Measurements from ENCODE around the gene CLK2.
"Not testable (repeated sequence)": the region's sequence is repeated elsewhere in the genome, so short reads cannot be mapped to it uniquely, and the experiment has no call there.

Gene CLK2

DNA sequence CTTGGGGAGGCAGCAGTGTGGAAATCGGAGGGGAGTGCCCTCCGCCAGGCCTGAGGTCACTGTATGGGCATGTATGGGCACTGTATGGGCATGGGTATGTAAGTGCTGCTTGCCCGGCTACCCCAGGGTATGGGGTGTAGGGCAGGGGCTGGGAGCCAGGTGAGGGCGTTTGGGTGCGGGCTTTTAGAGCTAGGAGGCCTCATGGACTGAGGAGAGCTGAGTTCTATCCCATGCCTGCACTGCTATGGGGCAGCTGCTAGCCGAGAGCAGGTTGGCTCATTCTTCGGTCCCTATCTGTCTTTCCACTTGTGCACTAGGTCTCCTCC, 22.6 kb upstream of the CLK2 start:
- FAIRE-seq, result no peak

DNA sequence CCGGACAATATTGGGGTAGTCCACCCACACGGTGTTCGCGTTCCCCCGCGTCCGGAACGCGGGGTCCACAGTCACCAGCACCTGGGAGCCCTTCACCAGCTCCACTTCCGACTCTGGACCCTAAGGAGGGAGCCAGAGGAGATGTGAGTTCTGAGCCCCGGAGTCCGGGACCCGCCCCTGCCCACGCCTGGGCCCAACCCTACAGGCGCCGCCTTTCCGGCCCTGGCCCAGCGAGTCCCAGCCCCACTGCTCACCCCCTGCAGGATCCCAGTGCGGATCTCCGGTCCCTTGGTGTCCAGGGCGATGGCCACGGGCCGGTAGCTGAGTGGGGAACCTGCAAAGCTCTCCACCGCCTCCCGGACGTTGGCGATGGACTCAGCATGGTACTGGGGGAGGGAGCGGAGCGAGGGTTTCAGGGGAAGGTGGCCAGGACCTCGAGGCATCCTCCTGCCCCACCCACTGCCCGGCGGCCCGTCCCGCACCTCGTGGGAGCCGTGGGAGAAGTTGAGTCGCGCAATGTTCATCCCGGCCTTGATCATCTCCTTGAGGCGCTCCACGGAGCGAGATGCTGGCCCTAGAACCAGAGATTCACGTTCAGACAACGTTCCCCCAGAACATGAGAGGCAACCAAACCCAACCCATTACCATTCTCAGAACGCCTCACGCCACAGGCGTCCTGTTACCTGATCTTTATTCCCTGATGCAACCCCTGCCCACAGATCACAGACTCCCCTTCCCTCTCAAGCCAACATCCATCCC, 22.1 kb upstream of the CLK2 start:
- FAIRE-seq, result no peak

DNA sequence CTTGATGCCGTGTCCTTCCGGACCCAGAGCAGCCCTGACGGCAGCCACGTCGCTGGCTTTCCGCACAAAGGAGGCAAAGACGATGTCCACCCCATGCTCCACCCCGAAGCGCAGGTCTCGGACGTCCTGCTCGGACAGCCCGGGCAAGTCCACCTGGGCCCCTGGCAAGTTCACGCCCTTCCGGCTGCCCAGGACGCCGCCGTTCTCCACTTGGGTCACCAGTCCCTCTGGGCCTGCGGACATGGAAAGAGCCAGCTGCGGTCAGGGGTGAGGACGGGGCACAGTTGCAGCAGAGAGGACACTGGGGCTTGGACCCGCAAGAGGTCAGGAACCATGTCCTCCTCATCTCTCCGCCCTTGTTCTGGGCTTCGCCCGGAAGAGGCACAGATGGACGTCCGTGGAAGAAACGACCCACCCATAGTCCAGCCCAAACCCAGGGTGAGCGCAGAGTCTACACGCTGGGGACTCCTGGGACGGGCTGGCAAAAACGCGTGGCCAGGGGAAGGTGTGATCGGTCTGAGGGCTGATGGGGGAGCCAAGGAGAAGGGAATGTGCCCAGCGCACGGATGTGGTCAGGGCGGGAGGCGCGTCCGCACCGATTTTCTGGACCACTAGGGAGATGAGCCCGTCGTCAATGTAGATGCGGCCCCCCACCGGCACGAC, 21.3 kb upstream of the CLK2 start:
- FAIRE-seq, result no peak

- no peak for FAIRE-seq
These were observed 19.9 kb upstream of the CLK2 start for GRCh38 chr1:155293086-155293749.

- not testable (repeated sequence) for FAIRE-seq
These were observed 17.7 kb upstream of the CLK2 start for GRCh38 chr1:155291006-155291405.

DNA sequence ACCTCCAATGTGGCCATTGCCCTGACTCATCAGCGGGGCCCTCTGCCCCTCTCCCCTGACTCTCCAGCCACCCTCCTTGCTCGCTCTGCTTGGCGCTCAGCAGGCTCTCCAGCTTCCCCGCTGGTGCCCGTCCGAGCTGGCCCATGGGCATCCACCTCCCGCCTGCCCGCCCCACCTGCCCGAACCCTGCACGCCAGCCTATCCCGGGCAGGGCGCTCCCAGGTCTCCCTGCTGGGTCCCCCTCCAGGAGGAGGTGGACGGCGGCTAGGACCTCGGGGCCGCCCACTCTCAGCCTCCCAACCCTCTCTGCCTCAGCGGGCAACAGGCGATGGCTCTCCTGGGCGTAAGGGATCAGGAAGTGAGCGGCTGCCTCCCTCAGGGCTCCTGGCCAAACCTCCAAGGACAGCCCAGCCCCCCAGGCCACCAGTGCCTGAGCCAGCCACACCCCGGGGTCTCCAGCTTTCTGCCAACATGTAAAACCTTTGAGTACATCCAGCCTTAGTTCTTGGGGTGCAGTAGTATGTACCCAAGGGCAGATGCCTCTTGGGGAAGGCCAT, 14.8 kb upstream of the CLK2 start:
- FAIRE-seq, result no peak

- FAIRE-seq, result no peak
These were observed 13.2 kb upstream of the CLK2 start for GRCh38 chr1:155286544-155286943.

DNA sequence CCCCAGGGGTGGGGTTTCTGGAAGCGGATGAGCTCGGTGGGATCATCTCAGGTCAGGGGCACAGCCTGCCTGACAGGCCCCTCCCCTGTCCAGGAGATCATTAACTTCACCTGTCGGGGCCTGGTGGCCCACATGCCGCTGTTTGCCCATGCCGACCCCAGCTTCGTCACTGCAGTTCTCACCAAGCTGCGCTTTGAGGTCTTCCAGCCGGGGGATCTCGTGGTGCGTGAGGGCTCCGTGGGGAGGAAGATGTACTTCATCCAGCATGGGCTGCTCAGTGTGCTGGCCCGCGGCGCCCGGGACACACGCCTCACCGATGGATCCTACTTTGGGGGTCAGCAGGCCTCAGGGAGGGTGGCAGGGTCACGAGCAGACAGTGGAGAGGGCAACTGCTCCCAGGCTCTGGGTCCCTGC, 12.3 kb upstream of the CLK2 start:
- FAIRE-seq, result no peak

GRCh38 chr1:155285063-155285462, 11.8 kb upstream of the CLK2 start:
- no peak for FAIRE-seq

- no peak for FAIRE-seq
These were observed 11.2 kb upstream of the CLK2 start for GRCh38 chr1:155284476-155284875.

DNA sequence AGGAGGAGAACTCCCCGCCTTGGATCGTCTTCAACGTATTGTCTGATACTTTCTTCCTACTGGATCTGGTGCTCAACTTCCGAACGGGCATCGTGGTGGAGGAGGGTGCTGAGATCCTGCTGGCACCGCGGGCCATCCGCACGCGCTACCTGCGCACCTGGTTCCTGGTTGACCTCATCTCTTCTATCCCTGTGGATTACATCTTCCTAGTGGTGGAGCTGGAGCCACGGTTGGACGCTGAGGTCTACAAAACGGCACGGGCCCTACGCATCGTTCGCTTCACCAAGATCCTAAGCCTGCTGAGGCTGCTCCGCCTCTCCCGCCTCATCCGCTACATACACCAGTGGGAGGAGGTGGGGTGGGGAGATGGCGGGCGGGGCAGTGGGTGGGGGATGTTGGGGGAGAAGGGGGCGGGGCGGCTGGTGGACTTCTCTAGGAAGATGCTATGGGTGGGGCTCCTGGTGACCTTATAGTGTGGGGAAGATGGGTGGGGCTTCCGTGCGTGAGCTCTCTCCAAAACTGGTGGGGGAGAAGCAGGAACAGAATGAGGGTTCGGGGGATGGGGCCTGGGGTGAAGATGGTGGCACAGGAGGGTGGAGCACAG, 9.3 kb upstream of the CLK2 start:
- FAIRE-seq, result no peak

DNA sequence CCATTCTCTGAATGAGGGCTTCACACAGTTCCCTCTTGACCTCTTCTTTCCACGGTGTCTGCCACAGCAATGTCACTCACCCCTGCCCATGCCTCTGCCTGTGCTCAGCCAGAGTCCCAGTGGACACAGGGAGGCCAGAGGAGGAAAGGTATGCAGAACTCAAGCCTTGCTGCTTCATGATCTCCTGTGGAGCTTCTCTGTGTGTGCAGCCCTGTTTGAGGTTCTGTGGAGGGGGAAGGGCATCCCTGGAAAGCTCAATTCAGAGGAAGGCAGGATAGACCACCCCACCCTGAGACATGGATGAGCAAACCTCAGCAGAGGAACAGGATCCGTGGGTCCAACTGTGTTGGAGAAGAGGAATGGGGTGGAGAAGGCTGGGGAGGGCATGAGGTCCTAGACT, 6.0 kb upstream of the CLK2 start:
- FAIRE-seq, result no peak

GRCh38 chr1:155278689-155279160, 5.4 kb upstream of the CLK2 start:
- FAIRE-seq, result no peak

GRCh38 chr1:155277902-155278688, 4.8 kb upstream of the CLK2 start:
- FAIRE-seq, result no peak

DNA sequence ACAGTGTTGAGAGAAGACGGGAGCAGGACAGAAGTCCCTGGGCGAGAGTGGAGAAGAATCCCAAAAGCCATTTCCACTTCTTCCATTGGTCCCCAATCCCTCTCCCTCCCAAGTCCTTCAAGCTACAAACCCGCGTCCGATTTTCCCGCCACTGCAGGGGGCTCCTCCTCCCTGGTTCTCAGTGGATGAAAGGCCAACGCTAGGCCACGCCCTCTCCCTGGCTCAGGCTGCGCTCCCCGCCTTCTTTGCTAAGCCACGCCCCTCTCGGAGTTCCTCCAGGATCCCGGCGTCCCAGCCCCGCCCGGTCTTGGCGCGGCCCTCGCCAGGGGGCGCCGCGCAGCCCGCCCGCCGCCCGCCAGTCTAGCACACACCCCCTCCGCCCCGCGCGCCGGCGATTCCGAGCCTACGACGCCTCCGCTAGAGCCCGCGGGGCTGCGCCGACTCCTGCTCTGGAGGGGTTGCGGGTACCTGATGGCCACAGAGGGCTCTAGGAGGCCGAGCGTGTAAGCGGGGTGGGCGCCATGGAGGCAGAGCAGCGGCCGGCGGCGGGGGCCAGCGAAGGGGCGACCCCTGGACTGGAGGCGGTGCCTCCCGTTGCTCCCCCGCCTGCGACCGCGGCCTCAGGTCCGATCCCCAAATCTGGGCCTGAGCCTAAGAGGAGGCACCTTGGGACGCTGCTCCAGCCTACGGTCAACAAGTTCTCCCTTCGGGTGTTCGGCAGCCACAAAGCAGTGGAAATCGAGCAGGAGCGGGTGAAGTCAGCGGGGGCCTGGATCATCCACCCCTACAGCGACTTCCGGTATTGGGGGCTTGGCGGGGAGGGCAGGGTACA, 4.0 kb upstream of the CLK2 start, which contains the start of gene HCN3:
HCN3 (plus strand) TSS at position 394 of the 832 bp plus-strand sequence; CDS start at position 522, 128 bp downstream.
- peak; percentile 62 for FAIRE-seq

DNA sequence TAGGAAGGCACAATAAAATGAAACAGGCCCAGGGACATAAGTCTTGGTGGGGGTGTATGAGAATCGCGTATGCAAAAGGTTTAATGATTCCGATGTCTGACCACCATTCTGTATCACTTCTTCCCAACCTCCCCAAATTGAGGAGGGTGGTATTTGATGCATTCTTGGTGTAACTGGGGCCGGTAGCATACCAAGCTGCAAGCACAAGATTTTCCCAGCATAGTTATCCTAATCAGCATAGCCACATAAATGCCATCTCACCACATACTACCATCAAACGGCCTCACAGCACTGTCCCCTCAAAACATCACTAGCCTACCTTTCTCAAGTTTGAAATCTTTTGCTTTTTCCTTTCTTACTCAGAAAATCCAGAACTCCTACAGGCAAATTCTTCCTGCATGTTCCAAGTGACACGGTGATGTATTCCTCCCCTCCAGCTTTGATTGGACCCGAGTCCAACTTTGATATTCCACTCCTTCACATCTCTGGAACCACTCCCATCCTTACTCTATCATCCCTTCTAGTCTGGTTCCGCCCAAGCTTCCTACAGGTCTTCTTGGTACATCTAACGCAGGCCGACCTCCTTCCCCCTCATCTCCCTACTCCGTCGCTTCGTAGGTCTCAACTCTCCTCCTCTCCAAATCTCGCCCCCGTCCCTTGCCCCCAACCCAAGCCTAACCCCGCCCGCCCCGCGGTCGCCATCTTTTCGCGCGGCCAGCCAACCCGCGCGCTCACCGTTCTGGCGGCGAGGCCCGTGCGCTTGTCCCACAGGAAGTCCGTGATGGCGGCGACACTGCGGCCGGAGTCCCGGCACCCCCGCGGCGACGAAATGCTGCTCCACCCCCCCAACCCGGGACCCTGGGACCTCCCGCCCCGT, 600 bp downstream of the CLK2 start:
- FAIRE-seq, result no peak

- FAIRE-seq, result no peak
These were observed 3.9 kb downstream of the CLK2 start for GRCh38 chr1:155269381-155269780.

- no peak for FAIRE-seq
These were observed 4.7 kb downstream of the CLK2 start for GRCh38 chr1:155268630-155269029.

DNA sequence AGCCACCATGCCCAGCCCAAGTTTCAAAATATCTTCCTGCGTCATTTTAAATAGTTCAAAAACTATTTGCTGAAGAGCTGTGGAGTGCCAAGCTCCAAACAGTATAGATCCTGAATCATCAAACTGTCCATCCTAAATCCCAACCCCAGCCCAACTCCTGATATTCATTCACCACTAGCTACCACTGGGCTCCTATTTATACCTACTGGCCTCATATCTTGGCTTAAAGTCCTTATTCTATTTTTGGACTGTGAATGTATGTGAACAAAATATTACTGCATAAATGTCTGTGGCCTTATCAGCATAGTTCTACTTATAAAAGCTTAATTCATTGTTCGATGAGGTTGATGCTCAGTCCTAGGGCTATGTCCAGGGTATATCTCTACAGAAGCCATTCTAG, 5.9 kb downstream of the CLK2 start:
- FAIRE-seq, result no peak

DNA sequence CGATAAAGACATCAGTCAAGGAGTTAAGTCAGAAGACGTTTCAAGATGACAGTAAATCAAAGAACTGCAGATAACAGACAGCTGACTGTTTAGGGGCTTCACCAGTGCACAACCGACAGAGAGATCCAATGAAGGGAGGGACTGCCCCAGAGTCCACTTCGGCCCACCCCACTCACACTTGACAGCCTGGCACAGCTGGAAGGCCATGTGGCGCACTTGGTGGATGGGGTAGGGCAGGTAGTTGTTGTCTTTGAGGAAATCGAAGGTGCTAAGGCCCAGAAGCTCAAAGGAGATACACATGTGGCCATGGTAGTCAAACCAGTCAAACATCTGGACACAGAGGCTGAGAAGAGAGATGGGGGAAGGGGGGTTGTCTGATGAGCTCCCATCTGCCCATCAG, 6.8 kb downstream of the CLK2 start:
- FAIRE-seq, result no peak
